ENCODE data around the gene CDSN.

The CDSN gene

GRCh38 chr6:31114970-31115849 is 5.0 kb downstream of the CDSN start:
- no peaks in the 10 kb centered on the region for H3K4me1 Mint-ChIP-seq (ENCODE audit: low read depth)
- no peak overlapping the region for H3K4me3 Mint-ChIP-seq
- no peak overlapping the region for H3K27ac Mint-ChIP-seq
- H3K27me3 Mint-ChIP-seq, result peaks cover 13% of the 10 kb centered on the region
- H3K36me3 Mint-ChIP-seq (ENCODE audit: low read depth), result no peaks in the 10 kb centered on the region
- no peaks in the 10 kb centered on the region for H3K9me3 Mint-ChIP-seq

DNA sequence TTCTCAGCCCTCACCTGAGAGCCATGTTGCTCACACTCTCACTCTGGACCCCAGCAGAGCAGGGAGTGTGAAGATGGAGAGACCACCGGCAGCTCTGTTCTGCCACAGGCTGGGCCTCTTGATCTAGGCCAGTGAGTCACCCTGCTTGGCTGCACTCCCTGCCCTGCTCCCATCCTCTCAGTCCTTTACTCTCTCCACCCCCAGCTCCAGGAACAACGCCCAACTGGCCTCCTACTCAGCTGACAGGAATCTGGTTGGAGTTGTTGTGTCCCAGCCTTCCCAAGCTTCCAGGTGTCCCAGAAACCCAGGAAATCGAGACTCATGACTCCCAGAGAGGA is 5.7 kb downstream of the CDSN start, which contains the start of gene PSORS1C1:
Gene PSORS1C1 (plus strand): TSS at position 260 of the 338 bp plus-strand sequence. CDS start 14,833 bp downstream, outside the sequence.
- Mint-ChIP-seq H3K27ac (no peak within 1 kb of the TSS), H3K4me3 (no peak within 1 kb of the TSS), H3K4me1 (ENCODE audit: low read depth) (no peaks in the 10 kb centered on the region), H3K36me3 (ENCODE audit: low read depth) (no peaks in the 10 kb centered on the region), H3K9me3 (no peaks in the 10 kb centered on the region), H3K27me3 (peaks cover 13% of the 10 kb centered on the region)

DNA sequence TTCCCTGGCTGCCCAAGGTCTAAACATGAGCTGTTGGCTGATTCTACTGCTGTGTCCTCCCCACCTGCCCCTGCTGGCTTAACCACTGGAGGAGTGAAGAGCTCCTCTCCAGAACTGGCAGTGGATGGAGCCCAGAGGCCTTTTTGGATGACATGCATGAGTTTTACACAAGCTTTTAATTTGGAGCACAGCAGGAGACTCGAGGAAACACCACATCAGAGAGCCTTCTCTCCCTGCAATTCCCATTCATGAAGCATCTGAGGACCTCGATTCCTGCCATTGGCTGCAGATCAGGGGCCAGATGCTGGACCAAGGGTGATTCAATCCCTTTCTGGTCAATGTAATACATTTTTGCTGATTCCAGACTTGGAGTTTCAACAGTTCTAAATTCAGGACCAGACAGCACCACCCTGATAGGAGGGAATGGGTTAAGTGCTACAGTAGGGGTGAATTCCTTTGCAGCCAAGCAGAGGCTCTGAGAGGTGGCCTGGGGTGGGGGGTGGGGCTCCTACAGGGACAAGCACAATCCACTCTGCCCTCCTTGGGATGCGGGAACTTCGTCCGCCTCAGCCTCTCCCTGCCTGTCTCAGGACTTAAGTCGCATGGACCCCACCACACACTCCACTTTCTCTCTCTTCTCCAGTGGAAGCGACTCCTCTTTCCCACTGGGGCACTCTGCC is 6.2 kb downstream of the CDSN start:
- Mint-ChIP-seq H3K4me3 (no peak overlapping the region), H3K4me1 (ENCODE audit: low read depth) (no peaks in the 10 kb centered on the region), H3K9me3 (no peaks in the 10 kb centered on the region), H3K36me3 (ENCODE audit: low read depth) (no peaks in the 10 kb centered on the region), H3K27ac (no peak overlapping the region), H3K27me3 (peaks cover 13% of the 10 kb centered on the region)

- H3K4me1 Mint-ChIP-seq (ENCODE audit: low read depth), result no peaks in the 10 kb centered on the region
- H3K9me3 Mint-ChIP-seq, result no peaks in the 10 kb centered on the region
- peaks cover 13% of the 10 kb centered on the region for H3K27me3 Mint-ChIP-seq
- no peak within 1 kb of the TSS for H3K4me3 Mint-ChIP-seq
- no peak within 1 kb of the TSS for H3K27ac Mint-ChIP-seq
- H3K36me3 Mint-ChIP-seq (ENCODE audit: low read depth), result no peaks in the 10 kb centered on the region
Observed at GRCh38 chr6:31112478-31112877, 7.8 kb downstream of the CDSN start, which contains the start of gene C6orf15. C6orf15 (minus strand) TSS chr6:31112575; CDS start chr6:31112555, 20 bp downstream.

- H3K27me3 Mint-ChIP-seq, result peaks cover 9% of the 10 kb centered on the region
Observed at GRCh38 chr6:31111712-31112111, 8.5 kb downstream of the CDSN start.

GRCh38 chr6:31110825-31111582 is 9.2 kb downstream of the CDSN start:
- no peaks in the 10 kb centered on the region for H3K9me3 Mint-ChIP-seq
- no peak overlapping the region for H3K27ac Mint-ChIP-seq
- peaks cover 8% of the 10 kb centered on the region for H3K27me3 Mint-ChIP-seq
- H3K4me1 Mint-ChIP-seq (ENCODE audit: low read depth), result no peaks in the 10 kb centered on the region
- no peak overlapping the region for H3K4me3 Mint-ChIP-seq
- no peaks in the 10 kb centered on the region for H3K36me3 Mint-ChIP-seq (ENCODE audit: low read depth)

More at GRCh38 chr6:31111712-31112111, 8.5 kb downstream of the CDSN start:
- H3K4me3 Mint-ChIP-seq, result no peak overlapping the region
- no peak overlapping the region for H3K27ac Mint-ChIP-seq
- H3K9me3 Mint-ChIP-seq, result no peaks in the 10 kb centered on the region
- H3K36me3 Mint-ChIP-seq (ENCODE audit: low read depth), result no peaks in the 10 kb centered on the region
- no peaks in the 10 kb centered on the region for H3K4me1 Mint-ChIP-seq (ENCODE audit: low read depth)

GRCh38 chr6:31107052-31107451 is 13.2 kb downstream of the CDSN start:
- no peak overlapping the region for H3K4me3 Mint-ChIP-seq
- no peak overlapping the region for H3K27ac Mint-ChIP-seq
- no peaks in the 10 kb centered on the region for H3K27me3 Mint-ChIP-seq

GRCh38 chr6:31103136-31103535 is 17.1 kb downstream of the CDSN start:
- no peaks in the 10 kb centered on the region for H3K4me1 Mint-ChIP-seq (ENCODE audit: low read depth)
- H3K4me3 Mint-ChIP-seq, result no peak overlapping the region
- H3K36me3 Mint-ChIP-seq (ENCODE audit: low read depth), result no peaks in the 10 kb centered on the region
- no peaks in the 10 kb centered on the region for H3K9me3 Mint-ChIP-seq
- H3K27ac Mint-ChIP-seq, result no peak overlapping the region
- no peaks in the 10 kb centered on the region for H3K27me3 Mint-ChIP-seq

More at GRCh38 chr6:31107052-31107451, 13.2 kb downstream of the CDSN start:
- Mint-ChIP-seq H3K36me3 (ENCODE audit: low read depth) (no peaks in the 10 kb centered on the region), H3K9me3 (no peaks in the 10 kb centered on the region), H3K4me1 (ENCODE audit: low read depth) (no peaks in the 10 kb centered on the region)

- Mint-ChIP-seq H3K4me3 (no peak overlapping the region), H3K9me3 (no peaks in the 10 kb centered on the region), H3K27ac (no peak overlapping the region), H3K36me3 (ENCODE audit: low read depth) (no peaks in the 10 kb centered on the region), H3K27me3 (no peaks in the 10 kb centered on the region), H3K4me1 (ENCODE audit: low read depth) (peaks cover 36% of the 10 kb centered on the region)
Observed at GRCh38 chr6:31098449-31098938, 21.8 kb downstream of the CDSN start.

- Mint-ChIP-seq H3K4me3 (no peak overlapping the region), H3K9me3 (no peaks in the 10 kb centered on the region), H3K27me3 (no peaks in the 10 kb centered on the region), H3K4me1 (ENCODE audit: low read depth) (peaks cover 40% of the 10 kb centered on the region), H3K36me3 (ENCODE audit: low read depth) (no peaks in the 10 kb centered on the region), H3K27ac (no peak overlapping the region)
Observed at GRCh38 chr6:31096656-31097055, 23.6 kb downstream of the CDSN start.

DNA sequence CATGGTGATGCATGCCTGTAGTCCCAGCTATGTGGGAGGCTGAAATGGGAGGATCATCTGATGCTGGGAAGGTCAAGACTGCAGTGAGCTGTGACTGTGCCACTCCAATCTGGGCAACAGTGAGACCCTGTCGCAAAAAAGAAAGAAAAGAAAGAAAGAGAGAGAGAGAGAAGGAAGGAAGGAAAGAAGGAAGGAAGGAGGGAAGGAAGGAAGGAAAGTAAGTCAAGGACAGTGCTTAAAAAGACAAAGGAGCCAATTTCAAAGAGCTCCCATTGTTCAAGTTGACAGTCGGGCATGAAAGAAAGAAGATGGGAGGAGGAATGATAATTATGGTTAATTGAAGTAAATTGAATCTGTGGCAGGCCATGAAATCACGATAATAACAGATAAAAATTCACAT is 24.0 kb downstream of the CDSN start:
- H3K27me3 Mint-ChIP-seq, result no peaks in the 10 kb centered on the region
- H3K9me3 Mint-ChIP-seq, result no peaks in the 10 kb centered on the region
- H3K4me3 Mint-ChIP-seq, result no peak overlapping the region
- peaks cover 40% of the 10 kb centered on the region for H3K4me1 Mint-ChIP-seq (ENCODE audit: low read depth)
- no peaks in the 10 kb centered on the region for H3K36me3 Mint-ChIP-seq (ENCODE audit: low read depth)
- H3K27ac Mint-ChIP-seq, result peak overlapping the region; percentile 21

- Mint-ChIP-seq H3K36me3 (ENCODE audit: low read depth) (no peaks in the 10 kb centered on the region), H3K27me3 (no peaks in the 10 kb centered on the region), H3K27ac (peak overlapping the region; percentile 54), H3K4me3 (no peak overlapping the region), H3K9me3 (no peaks in the 10 kb centered on the region), H3K4me1 (ENCODE audit: low read depth) (peaks cover 40% of the 10 kb centered on the region)
Observed at GRCh38 chr6:31094389-31094881, 25.8 kb downstream of the CDSN start.

GRCh38 chr6:31092769-31093505 is 27.3 kb downstream of the CDSN start:
- H3K27ac Mint-ChIP-seq, result no peak overlapping the region
- H3K9me3 Mint-ChIP-seq, result no peaks in the 10 kb centered on the region
- H3K4me1 Mint-ChIP-seq (ENCODE audit: low read depth), result peaks cover 40% of the 10 kb centered on the region
- H3K27me3 Mint-ChIP-seq, result no peaks in the 10 kb centered on the region
- H3K4me3 Mint-ChIP-seq, result no peak overlapping the region
- H3K36me3 Mint-ChIP-seq (ENCODE audit: low read depth), result no peaks in the 10 kb centered on the region

DNA sequence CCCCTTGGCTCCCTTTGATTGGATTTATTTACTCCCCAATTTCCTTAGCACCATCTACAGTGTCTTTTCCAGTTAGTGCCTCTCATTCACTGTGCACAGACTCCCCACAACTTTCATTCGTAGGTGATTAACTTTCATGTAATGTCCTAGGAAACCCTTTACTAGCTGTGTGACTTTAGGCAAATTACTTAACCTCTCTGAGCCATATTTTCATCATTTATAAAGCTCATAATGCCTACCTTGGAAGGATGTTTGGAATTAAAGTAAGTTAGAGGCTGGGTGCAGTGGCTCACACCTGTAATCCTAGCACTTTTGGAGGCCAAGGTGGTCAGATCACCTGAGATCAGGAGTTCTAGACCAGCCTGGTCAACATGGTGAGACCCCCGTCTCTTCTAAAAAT is 28.0 kb downstream of the CDSN start:
- Mint-ChIP-seq H3K27ac (no peak overlapping the region), H3K4me3 (no peak overlapping the region), H3K36me3 (ENCODE audit: low read depth) (no peaks in the 10 kb centered on the region), H3K9me3 (no peaks in the 10 kb centered on the region), H3K4me1 (ENCODE audit: low read depth) (peaks cover 40% of the 10 kb centered on the region), H3K27me3 (no peaks in the 10 kb centered on the region)
